NCI-H2227 (cell line): ENCODE measurements around the gene IGF2BP3.

Experiments
- DNase-seq: peaks from one replicate; lab custom pipeline; 2025; ENCODE audit not compliant: unreplicated experiment; lab: John Stamatoyannopoulos, UW

IGF2BP3 gene

GRCh38 chr7:23298885-23299769 lies 171.2 kb downstream of the IGF2BP3 start, which contains the start of gene MALSU1:
MALSU1 (plus strand) TSS chr7:23299339; CDS start chr7:23299353, 14 bp downstream.
- peak; percentile 97 for DNase-seq

- peak; percentile 23 for DNase-seq
Observed at GRCh38 chr7:23298141-23298881, 172.0 kb downstream of the IGF2BP3 start.

GRCh38 chr7:23295401-23295697 lies 174.9 kb downstream of the IGF2BP3 start:
- DNase-seq = no peak

- no peak for DNase-seq
Observed at GRCh38 chr7:23294549-23295400, 175.5 kb downstream of the IGF2BP3 start.

- DNase-seq = no peak
Observed at GRCh38 chr7:23293500-23294073, 176.7 kb downstream of the IGF2BP3 start.

- DNase-seq = no peak
Observed at GRCh38 chr7:23292623-23293022, 177.7 kb downstream of the IGF2BP3 start.

GRCh38 chr7:23291957-23292560 lies 178.2 kb downstream of the IGF2BP3 start:
- no peak for DNase-seq

- DNase-seq = no peak
Observed at GRCh38 chr7:23290993-23291392, 179.3 kb downstream of the IGF2BP3 start.

- no peak for DNase-seq
Observed at GRCh38 chr7:23287612-23288011, 182.7 kb downstream of the IGF2BP3 start.

GRCh38 chr7:23285657-23286646 lies 184.3 kb downstream of the IGF2BP3 start:
- DNase-seq = no peak

GRCh38 chr7:23284871-23285270 lies 185.4 kb downstream of the IGF2BP3 start:
- DNase-seq = no peak

- DNase-seq = no peak
Observed at GRCh38 chr7:23283086-23283485, 187.2 kb downstream of the IGF2BP3 start.

GRCh38 chr7:23279819-23280525 lies 190.3 kb downstream of the IGF2BP3 start:
- no peak for DNase-seq

GRCh38 chr7:23277359-23277989 lies 192.8 kb downstream of the IGF2BP3 start:
- peak; percentile 64 for DNase-seq

GRCh38 chr7:23276947-23277346 lies 193.3 kb downstream of the IGF2BP3 start:
- DNase-seq = no peak

- DNase-seq = peak; percentile 16
Observed at GRCh38 chr7:23276376-23276775, 193.9 kb downstream of the IGF2BP3 start.

- no peak for DNase-seq
Observed at GRCh38 chr7:23275912-23276311, 194.4 kb downstream of the IGF2BP3 start.

- DNase-seq = peak; percentile 89
Observed at GRCh38 chr7:23273141-23273599, 197.1 kb downstream of the IGF2BP3 start.
